Medulla oblongata (tissue), 1 donor: ENCODE data around the gene TXK.

Source experiments
- DNase-seq: peaks from one replicate; pipeline ENCODE4 v3.0.0-alpha.2; 2015; ENCODE audit errors: extremely low spot score

TXK gene

DNA sequence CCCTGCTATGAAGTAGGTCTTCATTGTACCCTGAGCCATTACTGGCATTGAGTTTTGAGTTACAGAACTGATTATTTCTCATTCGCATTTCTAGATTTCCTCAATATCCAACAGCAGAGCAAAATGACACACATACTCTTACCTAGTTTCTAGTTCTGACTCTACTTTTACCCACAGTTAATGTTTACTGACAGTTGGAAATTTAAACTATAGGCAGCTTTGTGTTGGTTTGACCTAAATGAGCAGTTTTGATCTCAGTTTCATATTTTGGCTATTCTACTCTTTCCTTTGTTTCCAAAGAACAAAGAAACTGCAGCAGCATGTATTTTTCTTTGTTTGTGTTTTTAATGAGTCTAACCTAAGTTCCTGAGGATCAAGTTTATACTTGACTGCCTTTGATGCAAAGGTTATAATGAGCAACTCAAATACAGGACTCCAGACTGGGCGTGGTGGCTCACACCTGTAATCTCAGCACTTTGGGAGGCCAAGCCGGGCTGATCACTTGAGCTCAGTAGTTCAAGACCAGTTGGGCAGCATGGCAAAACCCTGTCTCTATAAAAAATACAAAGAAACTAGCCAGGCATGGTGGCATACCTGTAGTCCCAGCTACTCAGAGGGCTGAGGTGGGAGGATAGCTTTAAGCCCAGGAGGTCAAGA lies 30.4 kb downstream of the TXK start:
- DNase-seq = no peak

DNA sequence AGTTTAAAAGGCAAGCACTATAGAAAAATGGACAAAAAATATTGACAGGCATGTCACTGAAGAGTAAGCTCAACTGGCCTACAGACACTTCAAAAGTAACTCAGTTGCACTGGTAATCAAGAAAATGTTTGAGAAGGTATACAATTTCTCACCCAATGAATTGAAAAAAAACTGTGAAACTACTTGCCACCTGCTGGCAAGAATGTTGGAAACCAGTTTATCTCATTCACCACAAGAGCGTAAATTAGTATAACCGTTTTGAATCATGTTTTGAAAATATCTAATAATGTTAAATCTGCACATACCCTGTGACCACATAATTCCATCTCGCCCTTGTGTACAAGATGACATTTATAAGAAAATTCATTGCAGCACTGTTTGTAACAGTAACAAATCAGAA lies 31.7 kb downstream of the TXK start:
- DNase-seq = no peak

DNA sequence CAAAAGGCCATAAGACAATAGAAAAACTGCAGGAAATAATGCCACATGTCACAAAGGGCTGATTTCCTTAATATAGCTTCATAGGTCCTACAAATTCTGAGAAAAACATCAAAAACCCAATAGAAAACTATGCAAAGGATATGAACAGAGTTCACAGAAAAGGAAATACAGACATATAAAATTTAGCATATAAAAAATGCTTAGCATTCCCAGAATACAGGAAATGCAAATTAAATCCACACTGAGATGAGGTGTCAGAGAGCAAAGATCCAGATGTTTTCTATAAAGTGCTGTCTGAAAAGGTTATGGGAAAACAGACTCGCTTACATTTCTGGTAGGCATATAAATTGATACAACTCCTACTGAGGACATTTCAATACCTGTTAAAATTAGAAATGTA lies 33.8 kb downstream of the TXK start:
- DNase-seq = no peak

DNA sequence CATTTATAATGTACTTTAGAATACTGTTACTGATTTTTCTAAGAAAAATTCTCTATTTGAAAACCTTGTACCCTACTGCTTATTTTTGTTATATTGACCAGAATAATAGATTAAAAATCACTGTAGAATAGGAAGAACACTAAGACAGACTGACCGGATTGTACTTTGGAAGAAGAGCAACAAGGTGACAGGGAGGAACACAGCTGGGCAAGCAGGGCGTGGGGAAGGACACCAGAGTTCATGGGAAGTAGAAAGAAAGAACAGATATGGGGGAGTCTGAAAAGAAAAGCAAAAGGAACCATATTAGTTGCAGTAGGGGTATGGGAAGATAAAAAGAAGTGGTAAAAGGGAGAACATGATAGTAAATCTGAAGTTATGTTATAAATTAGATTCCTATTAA lies 38.6 kb downstream of the TXK start:
- DNase-seq = no peak

DNA sequence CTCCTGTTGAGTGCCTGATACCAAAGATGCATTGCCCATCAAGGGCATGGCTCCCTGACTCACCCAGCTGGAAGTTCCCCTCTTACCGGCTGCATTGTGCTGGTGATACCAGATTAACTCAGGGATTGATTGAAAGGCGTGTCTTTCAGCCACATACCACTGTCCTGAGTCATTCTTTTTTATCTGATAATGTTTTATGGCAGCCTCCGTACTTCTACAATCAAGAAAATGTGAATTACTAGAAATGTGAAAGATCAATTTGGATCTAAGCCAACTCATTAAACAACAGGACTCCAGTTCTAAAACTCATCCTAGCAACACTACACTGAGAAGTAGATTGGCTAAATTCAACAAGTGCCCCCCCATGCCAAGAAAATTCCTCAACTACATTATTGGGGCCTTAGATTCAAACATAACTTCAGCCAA lies 40.0 kb downstream of the TXK start:
- no peak for DNase-seq

DNA sequence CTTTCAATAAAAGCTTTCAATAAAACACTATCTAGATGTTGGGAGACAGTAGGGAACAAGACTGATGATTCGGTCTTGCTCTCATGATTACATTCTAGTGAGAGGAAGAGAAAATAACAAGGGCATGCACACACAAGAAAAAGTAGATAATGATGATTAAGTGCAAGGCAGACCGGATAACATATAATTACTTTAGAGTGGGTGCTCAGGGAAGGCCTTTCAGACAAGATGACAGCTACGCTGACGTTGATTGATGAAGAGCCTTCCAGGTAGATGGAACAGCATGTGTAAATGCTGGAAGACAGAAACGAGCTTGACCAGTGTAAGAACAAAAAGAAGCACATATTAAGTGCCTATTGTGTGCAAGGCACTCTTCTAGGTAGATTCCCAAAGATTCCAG lies 43.4 kb downstream of the TXK start:
- DNase-seq = no peak

DNA sequence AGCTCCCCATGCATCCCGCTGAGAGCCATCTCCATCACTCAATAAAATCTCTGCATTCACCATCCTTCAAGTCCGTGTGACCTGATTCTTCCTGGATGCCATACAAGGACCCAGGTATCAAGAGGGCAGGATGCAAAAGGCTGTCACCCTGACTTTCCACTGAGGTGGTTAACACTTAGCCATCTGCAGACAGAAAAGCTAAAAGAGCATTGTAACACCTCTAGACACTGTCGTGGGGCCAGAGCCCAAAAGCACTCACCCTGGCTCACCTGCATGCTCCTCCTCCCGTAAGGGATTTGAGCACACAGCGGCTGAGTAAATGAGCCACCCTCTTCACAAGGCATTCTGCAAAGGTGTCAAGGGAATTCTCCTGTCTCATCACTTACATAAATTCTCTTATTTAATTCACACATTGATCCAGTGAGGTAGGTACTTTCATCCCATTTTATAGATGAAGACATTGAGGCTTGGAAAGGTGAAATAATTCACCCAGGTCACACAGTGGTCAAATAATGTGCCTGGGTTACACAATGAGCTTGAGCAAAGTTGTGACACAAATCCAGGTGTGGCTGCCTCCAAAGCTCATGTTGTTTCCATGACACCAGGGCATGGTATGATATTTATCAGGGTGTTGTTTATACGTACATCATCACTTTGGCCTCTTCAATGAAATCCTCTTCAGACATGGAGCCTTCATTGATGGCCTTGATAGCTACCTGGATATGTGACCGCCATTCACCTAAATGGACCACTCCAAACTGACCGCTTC lies 48.0 kb downstream of the TXK start:
- no peak for DNase-seq

DNA sequence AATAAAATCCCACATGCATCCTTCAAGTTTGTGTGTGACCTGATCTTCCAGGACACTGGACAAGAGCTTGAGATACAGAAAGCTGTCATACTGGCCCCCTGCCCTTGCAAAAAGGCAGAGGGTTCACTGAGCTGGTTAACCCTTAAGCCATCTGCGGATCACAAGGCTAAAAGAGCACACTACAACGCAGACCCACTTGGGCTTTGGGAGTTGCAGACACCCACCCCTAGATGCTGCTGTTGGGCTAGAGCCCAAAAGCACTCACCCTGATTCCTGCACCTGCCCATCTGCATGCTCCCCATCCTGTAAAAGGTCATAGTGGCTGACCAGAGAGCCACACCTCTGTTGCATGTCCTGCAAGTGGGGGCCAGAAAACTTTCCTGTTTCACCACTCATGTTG lies 51.1 kb downstream of the TXK start:
- DNase-seq = no peak

DNA sequence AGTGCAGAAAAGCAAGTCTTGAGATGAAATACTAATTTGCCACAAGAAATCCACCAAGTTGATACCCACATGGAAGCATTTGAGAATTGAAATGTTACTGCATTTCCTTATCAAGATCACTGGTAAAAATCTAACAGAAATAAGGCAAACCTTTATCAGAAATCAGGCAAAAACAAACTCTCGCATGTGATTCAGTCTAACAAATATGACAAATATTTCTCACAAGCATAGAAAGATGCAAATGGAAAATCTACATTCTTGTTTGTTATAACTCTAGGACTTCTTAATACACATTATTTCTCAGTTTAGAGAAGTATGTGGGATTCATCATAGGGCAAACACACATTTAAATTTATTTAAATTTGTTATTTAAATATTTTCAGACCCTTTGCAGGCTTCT lies 52.9 kb downstream of the TXK start:
- no peak for DNase-seq

DNA sequence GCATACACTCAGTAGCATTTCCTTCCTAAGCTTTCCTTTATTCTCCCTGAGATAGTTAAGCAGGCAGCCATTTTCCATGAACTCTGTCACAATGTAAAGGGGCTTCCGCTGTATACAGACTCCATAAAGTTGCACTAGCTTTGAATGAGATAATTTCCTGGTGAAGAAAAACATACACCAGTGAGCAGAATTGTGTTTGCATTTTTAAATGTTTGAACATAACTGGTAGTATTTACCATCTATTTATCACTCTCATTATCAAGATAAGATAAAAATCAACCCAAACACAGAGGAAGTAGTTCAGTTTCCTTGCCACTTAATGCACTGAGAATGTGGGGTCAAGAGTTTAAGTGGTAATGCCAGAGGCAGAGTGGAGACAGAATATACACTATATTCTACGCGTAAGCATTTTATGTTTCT lies 54.1 kb downstream of the TXK start:
- no peak for DNase-seq

DNA sequence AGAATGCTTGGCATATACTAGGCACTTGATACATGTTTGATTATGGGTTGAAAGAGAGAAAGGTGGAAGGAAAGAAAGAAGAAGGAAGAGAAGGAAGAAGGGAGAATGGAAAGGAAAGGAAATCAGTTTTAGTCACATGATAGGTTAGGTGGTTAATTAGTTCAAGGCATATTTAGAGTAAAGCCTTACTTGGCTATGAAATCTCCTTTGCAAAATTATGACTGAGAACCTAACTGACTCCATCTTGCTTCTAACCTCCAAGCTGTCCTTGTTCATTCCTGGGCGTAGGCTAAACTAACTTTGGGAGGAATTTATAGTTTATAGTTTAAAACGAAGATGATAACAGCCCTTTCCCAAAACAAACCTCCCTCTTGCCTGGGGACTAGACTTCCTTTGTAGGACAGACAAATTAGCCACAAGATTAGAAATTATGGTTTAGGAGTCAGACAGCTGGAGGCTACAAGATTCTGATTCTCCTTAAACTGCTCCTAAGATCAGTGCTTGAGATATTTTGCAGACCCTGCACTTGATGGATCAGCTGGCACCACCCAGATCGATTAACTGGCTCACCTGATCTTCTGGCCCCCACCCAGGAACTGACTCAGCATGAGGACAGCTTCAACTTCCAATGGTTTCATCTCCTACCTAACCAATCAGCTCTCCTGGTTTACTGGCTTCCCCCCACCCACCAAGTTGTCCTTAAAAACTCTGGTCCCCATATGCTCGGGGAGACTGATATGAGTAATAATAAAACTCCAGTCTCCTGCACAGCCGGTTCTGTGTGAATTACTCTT lies 55.0 kb downstream of the TXK start:
- no peak for DNase-seq

DNA sequence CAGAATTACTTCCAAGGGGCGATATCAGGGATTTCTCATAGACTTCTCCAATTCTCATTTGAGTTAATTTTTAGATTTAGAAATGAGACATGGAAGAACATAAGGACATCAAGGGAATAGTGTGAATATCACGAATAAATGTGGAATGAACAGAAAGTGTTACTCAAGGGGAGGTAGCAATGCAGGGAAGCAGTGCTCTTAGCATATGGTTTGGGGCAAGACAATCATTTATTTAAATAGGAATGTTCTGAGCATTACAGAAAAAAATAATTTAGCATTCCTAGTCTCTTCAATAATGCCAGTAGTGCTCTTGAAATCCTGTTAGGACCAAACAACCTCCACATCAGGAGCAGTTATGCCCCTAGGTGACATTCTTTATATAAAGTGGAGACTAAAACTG lies 55.6 kb downstream of the TXK start:
- DNase-seq = no peak

DNA sequence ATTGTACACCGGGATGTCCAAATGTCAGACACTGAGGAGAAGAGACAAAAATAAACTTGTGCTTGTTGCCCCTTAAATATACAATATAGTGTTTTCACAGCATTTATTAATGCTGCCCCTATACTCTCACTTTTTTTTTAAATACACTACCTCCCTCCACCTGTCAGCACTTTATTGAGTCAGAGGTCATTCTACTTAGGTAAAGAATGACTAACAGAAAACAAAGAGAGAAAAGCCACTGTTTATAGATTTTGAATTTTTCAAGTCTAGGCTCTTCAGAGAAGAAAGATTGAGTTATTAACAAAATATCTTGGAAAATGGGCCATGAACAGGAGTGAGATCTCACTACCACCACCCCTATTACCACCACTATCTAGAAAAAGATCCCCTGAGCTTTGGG lies 59.4 kb downstream of the TXK start:
- no peak for DNase-seq

DNA sequence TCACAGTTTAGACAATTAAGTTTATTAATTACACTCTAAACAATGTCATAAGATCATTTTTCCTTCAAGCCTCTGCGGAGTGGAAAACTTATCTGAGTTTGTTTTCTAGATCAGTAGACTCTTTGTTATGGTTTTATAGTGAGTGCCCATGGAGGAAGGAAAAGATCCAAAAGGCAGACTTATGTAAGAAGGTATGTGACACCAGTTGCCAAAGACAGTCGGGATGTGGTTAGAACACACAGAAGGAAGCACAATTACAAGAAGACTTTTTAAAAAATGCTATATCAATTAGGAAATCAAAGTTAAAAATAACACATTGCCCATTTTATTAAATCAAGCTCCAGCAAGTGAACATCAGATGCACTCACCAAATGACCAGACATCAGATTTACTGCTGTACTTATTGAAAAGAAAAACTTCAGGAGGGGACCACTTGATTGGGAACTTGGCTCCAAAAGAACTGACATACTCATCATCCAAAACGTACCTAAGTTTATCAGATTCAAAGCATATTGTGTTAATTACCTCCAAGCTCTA lies 60.4 kb downstream of the TXK start:
- no peak for DNase-seq

DNA sequence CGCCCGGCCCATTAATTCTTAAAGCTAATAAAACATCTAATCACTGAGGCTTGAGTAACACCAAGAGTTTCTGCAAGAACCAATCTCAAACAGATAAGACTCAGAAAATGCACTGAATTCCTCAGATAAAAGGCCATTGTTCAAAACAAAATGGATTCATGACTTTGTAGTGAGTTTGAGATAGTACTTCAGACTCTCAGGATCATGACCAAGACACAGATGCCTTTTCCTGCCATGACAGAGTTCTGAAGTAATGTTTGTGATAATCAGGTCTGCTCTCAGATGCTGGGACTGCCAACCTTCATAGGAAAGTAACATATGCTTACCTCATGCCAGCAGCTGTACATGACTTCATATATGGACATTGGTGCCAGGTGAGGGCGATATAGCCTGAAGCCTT lies 62.9 kb downstream of the TXK start:
- DNase-seq = no peak

DNA sequence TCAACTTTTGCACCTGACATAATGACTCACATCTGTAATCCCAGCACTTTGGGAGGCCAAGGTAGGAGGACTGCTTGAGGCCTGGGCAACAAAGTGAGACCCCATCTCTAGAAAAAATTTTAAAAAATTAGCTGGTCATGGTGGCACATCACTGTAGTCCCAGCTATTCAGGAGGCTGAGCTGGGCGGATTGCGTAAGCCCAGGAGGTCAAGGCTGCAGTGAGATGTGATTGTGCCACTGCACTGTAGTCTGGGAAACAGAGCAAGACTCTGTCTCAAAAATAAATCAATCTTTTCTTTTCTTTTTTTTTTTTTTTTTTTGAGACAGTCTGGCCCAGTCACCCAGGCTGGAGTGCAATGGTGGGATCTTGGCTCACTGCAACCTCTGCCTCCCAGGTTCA lies 65.0 kb downstream of the TXK start:
- DNase-seq = no peak

DNA sequence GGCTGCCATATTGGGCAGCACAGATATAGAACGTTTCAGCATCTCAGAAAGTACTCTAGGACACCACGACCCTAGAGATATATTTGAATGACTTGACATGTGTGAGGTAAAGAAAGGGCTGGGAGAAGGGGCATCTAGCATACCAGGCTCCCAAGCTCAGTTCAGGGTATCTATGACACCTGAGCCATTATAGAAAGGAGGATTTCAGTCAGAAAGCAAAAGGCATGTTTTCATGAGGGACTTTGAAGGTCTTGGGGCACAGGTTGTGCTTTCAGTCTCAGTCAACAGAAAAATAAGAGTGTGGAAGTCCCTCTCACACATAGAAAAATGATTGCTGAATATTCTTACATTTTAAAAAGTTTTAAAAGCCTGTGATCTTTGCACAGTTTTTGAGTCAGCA lies 65.9 kb downstream of the TXK start:
- no peak for DNase-seq

DNA sequence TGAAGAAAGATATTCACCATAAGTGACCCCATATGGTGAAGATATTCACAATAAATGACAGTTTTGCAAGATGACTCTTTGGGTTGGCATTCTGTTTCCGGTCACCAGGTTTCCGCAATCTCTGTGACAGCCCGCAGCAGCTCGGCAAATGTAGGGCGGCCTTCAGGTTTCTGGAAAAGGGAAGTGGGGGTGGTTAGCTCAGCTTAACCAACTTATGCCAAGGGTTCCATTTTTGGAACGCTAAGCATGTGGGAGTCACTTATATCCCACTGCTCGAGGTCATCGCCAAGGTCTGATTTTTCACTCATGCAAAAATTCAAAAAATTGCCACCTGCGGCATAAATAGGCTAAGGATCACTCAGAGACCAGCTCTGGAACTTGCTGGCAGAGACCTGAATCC lies 66.5 kb downstream of the TXK start:
- no peak for DNase-seq

DNA sequence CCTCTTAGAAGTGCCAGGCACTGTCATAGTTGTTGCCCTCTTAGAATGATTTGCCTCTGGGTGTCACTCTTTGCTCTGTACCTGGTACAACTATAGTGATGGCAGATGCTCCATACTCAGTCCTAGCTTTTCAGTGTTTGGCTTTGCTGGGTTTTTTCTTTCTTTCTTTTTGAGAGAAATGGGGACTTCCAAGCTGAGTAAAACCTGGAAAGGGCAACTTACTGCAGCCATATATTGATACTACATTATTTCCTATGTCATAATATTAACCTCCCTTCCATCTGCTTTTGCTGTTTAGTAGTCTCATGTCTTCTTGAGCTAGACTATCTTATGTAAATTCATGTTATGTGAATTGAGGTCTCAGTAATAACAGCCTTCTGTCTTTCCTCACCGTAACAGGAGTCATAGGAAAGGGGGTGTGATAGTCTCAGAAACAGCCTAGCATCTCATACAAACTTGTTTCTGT lies 68.4 kb downstream of the TXK start:
- DNase-seq = no peak

DNA sequence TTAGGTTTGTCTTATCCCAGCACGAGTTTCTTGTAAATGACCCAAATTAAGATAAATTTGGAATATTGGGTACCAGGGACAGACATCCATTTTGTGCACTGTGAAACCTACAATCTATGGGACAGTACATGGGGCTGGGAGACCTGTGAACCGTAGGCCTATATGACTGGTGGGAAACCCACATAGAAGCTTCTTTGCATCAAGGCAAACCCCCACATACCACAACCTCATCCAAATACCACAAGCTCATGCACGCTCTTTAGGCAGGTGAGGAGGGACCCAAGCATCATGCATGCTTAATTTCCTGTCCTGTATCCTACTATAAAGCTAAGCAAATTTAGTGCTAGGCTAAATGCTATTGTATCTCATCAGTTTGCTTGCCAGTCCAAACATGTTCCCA lies 69.7 kb downstream of the TXK start:
- DNase-seq = no peak

DNA sequence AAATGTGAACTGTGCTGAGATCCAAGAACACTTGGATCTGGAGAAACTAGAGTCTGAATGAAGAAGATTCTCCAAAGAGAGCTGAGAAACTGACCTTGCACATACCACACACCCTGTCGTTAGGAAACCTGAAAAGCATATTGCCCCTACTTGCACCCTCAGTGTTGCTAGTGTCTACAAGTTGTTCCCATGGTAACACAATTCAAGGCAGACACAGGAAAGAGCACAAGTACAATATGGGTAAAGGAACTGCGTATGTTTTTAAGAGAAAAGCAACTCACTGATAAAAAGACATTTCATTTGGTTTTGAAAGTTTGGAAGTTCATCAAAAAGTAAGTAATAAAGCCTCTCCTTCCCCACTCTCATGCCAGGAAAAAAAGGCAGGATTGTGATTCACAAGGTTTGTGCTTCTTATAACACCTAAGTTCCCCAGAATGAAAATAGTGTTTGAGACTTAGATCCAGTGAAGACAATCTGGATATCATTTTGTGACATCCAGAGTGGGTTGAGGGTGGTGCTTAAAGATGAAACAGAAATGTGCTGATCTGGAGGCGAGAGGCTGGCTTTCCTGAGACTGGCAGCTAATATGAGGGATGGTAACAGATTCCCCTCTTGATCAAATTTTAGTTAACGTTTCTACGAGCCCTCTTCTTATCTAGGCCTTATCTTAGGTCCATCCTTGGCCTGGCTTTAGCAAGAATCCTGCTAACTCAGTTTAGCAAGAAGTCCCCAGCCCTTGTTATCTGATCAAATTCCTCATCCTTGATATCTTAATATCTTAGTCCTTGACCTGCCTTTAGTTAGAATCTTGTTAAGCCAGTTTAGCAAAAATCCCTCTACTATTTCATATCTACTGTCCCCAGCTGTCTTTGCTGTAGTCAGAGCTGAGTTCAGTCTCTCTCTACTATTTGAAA lies 75.2 kb downstream of the TXK start:
- no peak for DNase-seq
